Sigmoid colon (tissue), 4 donors: ENCODE measurements around the gene RHOA.

ENCODE experiments used
- POLR2AphosphoS5 ChIP-seq, 4 donors: sonication (generic); formaldehyde crosslinking; IDR thresholded peaks; one replicate each; pipeline ENCODE4 v1.6.1; 2017; ENCODE audit warnings: antibody characterized with exemption in 4 of 4
- TF ChIP-seq, protein P1 (sequence below), 4 experiments: fragments of 450-650 bp in 3 of 4; fragments of 200-600 bp in 1 of 4; IDR thresholded peaks; one replicate each; pipeline ENCODE4 v1.5.1; 2016 to 2019; ENCODE audit warnings: antibody characterized with exemption in 4 of 4, mild to moderate bottlenecking in 3 of 4, moderate library complexity in 2 of 4

DNA sequence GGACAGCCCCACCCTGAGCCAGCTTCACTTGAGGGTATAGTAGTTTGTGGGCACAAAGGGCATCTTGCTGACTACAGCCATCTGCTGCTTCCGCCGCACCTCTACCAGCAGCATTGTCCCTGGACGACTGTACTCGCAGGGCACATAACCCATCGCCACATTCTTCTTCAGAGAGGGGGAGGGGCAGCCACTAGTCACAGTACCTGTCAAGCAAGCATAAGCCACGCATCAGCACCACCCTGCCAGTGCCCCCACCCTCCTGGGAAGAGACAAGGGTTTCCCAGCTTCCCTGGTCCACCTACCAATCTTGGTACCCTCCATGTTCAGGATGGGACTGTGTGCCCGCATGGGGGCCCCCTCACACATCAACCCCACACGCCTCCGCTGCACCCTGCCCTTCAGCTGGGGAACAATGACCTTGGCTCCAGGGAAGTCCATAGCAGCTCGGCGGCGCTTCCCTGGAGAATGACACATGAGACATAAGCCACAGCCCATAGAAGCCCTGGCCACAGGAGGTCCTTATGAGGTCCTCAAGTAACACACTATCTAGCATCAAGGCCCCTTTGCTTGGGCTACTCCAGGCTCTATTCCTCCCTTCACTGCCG lies 5.8 kb upstream of the RHOA start:
- no peak for TF ChIP-seq POLR2AphosphoS5 (IDR thresholded peaks at IDR 0.05)
- TF ChIP-seq, protein P1, sequence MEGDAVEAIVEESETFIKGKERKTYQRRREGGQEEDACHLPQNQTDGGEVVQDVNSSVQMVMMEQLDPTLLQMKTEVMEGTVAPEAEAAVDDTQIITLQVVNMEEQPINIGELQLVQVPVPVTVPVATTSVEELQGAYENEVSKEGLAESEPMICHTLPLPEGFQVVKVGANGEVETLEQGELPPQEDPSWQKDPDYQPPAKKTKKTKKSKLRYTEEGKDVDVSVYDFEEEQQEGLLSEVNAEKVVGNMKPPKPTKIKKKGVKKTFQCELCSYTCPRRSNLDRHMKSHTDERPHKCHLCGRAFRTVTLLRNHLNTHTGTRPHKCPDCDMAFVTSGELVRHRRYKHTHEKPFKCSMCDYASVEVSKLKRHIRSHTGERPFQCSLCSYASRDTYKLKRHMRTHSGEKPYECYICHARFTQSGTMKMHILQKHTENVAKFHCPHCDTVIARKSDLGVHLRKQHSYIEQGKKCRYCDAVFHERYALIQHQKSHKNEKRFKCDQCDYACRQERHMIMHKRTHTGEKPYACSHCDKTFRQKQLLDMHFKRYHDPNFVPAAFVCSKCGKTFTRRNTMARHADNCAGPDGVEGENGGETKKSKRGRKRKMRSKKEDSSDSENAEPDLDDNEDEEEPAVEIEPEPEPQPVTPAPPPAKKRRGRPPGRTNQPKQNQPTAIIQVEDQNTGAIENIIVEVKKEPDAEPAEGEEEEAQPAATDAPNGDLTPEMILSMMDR (IDR thresholded peaks at IDR 0.05), result no peak
